ENCODE measurements around the gene BLOC1S3.

Gene BLOC1S3

DNA sequence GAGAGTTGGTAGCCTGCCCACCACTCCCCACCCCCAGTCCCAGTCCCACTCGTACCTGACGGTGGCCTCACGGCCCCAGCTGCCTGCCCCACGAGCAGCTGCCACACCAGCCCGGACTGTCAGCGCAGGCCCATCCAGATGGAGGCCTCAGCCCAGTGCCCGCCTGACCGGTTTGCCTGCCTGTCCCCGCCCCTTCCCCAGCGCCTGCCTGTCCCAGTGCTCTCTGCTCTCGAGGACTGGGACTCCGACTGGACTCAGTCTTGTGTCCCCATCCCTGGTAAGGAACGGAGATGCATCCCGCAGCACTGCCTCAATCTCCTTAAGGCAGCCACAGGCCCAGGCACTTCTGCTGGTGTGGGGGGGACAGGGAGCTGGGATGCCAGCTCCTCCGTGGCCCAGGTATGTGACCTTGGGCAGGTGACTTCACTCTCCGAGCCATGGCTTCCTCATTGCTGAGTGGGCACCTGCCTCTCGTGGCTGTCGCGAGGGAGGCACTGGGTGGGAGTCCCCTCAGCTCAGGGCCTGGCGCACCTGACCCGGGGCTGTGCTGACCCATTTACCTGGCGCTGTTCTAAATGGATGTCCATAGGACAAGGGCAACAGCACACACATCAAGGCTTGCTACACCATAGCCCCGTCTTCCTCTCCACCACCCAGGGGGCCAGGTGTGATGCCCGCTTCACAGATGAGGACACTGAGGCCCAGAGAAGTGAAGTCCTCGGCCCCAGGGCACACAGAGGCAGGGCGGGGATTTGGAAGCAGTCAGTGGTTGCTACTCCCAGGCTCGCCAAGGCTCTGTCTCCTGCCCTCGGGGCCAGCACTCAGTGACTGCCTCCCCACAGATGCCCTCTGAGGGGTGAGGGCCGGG is 17.5 kb upstream of the BLOC1S3 start, which contains the start of gene NKPD1:
Gene NKPD1, minus strand, starts transcription at position 113 of the 868 bp plus-strand sequence. CDS start 832 bp downstream, outside the sequence.
- DNase-seq (ENCODE audit: extremely low read depth in 1 of 2, low read depth in 1 of 2) = no peak

DNA sequence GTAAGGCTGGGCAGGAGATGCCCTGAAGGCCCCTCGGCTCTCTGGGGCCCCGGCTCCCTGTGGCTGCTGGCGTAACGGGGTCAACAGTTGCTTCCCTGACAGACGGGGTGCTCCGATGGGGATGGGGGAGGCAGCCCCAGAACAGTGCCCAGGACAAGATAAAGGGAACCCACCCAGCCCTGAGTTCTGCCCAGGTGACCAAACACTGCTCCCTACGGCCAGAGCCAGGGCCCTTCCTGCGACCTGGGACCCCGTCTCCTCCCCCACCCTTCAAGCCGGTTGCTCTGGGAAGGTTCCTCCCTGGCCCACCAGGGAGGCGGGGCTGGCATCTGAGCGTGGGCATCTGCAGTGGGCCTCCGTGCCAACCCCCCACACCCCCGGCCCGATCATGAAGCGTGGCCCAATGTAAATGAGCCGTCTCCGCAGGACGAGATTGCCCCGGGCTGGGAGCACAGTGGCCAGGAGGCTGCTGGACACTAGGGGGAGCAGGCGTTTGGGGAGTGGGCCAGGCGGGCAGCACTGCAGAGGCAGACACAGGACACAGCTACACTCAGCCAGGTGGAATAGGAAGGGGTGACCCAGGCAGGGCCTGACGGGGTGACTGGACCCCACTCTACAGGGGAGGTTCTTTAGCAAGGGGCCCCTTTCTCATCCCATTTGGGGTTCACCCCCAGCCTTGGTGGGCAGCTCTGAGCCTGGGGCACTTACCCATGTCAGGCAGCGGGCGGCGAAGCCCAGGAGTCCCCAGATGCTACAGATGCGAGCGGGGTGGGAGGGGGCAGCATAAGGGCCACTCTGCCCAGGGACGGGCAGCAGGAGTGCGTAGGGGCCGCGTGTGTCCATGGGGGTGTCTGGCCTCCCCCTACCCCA is 16.6 kb upstream of the BLOC1S3 start:
- DNase-seq (ENCODE audit: extremely low read depth in 1 of 2, low read depth in 1 of 2) = no peak

DNA sequence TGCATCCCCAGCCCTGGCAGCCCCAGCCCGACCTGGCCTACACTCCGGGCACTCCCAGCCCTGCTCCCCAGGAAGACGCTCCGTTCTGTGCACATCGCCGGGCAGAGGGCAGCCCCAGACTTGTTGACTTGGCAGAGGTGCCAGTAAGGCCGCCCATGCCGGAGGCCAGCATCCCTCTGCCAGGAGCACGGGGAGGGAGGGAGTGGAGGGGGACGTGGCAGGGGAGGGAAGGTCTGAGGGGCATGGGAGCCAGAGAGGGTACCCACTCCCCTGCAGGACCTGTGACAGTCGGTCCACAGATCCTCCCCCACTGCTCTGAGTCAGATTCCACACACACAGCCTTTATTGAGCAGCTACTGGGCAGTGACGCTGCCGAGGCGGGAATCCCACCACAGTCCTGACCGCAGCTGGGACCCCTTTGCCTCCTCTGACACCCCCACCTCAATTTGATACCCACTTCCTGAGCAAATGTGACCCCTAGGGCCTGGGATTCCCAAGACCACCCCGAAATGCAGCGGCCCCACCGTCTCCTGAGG is 15.9 kb upstream of the BLOC1S3 start:
- no peak for DNase-seq (ENCODE audit: extremely low read depth in 1 of 2, low read depth in 1 of 2)

DNA sequence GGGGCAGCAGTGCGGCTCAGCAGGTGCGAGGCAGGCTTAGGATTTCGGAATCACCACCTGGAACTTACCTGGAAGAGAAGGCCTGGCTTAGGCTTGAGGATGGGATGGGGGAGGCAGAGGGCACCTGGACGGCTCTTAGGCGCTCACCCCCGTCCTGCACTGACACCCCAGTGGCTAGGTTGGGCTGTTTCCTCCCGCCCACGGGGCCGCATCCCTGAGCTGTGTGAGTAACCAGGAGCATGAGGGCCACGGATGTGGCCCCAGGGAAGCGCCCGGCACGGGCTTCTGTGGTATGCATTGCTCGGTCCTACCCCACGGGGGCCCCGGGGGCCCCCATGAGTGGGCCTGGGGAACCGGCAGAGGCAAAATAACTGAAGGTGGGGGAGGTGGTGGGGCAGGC is 15.4 kb upstream of the BLOC1S3 start:
- no peak for DNase-seq (ENCODE audit: extremely low read depth in 1 of 2, low read depth in 1 of 2)

DNA sequence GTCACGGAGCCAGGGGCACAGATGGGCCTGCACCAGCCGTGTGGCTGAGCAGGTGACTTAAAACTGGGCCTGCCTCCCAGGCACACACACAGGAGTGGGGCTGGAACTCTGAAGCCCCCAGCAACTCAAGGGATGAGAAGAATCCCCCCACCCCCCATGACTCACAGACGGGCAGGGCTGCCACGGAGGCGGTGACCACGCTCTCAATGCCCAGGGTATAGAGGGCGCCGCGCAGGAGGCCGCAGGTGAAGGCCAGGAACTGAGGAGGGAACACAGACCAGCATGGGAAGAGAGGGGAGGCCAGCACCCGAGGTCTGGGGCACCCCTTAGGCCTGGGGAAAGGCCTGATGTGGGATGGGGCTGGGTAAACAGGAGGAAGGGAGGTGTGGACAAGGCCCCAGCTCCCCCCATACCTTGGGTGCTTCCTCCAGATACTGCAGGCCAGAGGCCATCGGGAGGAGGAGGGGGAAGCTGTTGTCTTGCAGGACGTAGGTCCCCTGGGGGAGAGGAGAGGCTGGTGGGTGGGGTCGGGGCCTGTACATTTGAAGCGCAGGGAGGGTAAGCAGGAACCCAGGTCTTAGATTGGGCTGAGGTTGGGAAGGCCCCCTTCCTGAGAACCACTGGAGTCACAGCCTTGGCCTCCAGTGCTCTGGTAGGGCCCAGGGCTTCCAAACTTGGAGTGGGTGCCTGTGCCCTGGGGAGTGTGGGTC is 14.7 kb upstream of the BLOC1S3 start:
- no peak for DNase-seq (ENCODE audit: extremely low read depth in 1 of 2, low read depth in 1 of 2)

DNA sequence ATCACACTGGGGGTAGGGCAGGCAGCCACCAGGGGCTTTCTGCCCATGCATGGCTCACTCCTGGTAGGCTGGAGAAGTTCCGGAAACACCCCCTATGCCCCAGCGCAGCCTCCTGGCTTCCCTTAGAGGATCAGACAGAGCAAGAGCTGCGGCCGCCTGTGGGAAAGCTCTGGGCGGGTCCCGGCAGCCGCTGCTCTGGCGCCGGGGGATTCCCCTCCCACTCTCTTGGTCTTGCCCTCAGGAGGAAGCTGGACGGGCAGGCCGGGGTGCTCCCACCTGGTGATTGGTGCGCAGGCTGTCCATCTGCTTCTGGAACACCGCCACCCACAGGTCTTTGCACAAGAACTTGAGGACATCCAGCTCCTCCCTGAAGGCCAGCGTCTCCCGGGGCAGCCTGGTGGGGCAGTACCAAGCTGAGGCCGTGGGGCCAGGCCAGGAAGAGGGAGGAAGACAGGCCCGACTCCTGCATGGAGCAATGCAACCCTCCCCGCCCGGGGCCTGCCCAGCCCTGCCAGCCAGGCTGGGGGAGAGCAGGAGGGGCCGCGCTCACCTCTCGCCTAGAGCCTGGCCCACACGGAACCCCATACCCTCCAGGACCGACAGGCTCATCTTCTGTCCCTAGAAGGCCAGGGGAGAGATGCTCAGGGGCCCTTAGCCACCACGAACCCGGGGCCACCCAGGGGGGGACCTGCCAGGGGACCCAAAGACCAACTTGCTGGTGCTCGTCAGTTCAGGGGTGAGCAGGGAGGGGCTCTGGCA is 13.8 kb upstream of the BLOC1S3 start:
- peak in 1 of 2 donors; percentile 11 for DNase-seq (ENCODE audit: extremely low read depth in 1 of 2, low read depth in 1 of 2)

DNA sequence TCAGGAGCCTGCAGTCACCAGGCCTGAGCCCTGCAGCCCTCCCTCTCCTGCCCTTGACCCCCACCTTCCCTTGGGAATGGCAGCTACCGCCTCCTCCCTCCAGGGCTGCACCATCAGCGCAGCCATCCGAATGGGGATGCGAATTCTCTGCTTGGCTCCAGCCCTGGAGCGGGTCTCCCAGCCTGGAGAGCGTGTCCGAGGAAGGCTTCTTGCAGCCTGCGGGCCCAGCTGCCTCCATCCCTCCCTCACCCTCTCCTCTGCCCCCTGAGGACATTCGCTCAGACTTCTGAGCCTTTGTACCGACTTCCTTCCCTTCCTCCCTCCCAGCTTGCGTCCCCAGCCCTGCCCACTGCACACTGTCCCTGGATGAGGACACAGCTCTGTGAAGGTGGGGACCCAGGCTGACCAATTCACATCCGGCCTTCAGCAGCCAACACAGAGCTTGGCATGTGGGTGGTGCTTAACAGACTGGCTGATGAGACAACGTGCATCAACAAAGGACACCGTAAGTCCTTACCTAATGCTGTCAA is 11.8 kb upstream of the BLOC1S3 start:
- DNase-seq (ENCODE audit: extremely low read depth in 1 of 2, low read depth in 1 of 2) = no peak

DNA sequence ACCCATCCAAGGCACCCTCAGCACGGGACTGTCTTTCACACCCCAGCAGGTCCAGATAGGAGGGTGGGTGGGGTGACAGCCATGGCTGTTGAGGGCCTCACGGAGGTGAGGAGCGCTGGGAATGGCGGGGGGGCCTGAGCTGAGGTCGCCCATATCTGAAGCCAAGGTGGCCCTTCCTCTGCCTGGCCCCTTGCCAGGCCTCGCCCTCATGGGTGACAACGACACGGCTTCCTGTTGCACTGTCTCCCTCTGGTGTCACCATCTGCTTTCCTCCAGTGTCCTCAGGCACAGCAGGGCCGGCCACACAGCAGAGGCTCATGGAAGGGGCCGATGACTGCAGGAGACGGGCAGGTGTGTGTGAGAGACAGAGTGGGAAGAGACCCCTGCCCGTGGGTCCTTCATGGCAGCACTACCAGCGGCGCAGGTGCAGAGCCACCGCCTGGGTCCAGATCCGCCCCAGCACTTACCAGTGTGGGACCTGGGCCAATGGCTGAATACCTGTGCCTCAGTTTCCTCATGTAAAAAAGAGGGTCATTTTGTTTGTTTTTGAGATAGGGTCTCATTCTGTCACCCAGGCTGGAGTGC is 9.7 kb upstream of the BLOC1S3 start:
- no peak for DNase-seq (ENCODE audit: extremely low read depth in 1 of 2, low read depth in 1 of 2)

DNA sequence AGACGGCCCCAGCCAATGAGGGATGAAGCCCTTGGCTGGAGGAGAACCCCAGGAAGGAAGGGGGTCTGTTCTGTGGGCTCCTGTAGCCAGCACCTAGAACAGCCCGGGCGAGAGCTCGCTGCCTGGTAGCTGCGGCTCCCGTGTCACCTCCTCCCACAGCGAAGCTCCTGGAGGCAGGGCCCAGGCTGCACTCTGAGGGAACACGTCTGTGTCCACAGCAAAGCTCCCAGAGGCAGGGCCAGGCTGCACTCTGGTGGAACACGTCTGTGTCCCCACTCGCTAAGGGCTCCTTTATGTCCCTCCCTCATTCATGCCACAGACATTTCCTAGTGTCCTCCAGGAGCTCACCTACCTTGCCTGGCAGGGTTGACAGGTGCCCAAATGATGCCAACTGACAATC is 9.0 kb upstream of the BLOC1S3 start:
- no peak for DNase-seq (ENCODE audit: extremely low read depth in 1 of 2, low read depth in 1 of 2)

DNA sequence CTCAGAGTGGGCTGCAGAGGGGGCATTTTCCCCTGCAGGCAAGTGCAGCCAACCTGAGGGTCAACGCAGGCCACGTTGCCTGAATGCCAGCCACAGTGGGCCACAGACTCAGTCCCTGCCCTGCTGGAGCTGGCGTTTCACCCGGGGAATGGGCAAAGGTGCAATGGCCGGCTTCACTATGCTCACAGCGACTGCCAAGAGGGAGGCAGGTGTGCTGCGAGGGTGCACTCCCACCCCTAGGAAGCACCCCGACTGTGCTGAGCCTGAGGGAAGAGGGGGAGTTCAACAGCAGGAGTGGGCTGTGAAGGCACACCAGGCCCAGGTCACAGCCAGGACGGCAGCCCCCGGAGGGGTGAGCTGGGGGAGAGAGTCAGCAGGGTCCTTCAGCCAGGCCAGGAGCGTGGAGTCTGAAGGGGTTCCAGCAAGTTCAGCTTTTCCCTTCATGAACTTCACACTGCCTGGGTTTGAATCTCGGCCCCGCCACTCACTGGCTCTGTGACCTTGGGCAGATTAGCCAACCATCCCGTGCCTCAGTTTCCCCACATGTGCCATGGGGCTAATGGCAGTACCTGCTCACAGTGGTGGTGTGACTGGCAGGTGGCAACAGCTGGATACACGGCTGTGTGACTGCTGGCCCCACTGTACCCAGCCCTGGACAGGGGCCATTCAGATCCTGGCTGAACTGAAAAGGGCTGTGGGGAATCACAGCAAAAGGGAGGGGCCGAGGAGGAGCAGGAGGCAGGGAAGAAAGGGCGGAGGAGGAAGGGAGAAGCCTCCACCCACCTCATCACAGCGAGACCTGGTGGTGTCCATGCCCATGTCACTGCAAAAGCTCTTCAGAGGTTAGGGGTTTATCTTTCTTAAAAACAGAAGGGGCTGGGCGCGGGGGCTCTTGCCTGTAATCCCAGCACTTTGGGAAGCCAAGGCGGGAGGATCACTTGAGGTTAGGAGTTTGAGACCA is 8.2 kb upstream of the BLOC1S3 start:
- no peak for DNase-seq (ENCODE audit: extremely low read depth in 1 of 2, low read depth in 1 of 2)

DNA sequence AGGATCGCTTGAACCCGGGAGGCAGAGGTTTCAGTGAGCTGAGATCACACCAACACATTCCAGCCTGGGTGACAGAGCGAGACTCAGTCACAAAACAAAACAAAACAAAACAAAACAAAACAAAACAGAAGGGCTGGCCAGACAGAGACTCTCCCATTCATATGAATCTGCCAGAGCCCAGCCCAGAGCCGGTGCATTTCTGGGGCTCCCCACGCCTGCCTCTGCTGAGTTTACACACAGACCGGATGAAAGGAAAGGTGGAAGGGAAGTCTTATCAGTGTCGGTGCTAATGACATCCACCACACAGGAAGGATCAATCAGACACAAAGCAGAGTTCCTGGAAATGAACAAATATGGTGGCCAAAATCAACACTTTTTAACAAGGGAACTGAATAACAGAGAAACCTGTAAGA is 7.4 kb upstream of the BLOC1S3 start:
- no peak for DNase-seq (ENCODE audit: extremely low read depth in 1 of 2, low read depth in 1 of 2)

DNA sequence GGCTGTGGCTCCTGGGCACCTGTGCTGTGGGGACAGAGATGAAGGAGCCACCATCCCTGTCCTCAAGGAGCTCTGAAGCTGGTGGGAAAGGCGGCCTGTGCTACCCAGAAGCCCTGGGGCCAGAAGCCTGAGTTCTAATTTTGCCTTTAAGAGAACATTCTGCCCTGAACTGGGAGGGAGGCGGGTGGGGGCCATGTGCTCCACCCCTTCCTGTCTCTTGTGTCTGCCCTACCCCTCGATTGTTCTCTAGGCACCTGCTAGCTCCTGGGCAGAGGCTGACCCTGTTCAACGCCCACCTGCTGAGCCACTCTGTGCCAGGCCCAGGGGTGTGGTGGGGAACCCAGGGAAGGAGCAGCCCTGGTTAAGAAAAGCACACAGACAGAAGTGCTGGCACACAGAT is 6.4 kb upstream of the BLOC1S3 start:
- DNase-seq (ENCODE audit: extremely low read depth in 1 of 2, low read depth in 1 of 2) = no peak

DNA sequence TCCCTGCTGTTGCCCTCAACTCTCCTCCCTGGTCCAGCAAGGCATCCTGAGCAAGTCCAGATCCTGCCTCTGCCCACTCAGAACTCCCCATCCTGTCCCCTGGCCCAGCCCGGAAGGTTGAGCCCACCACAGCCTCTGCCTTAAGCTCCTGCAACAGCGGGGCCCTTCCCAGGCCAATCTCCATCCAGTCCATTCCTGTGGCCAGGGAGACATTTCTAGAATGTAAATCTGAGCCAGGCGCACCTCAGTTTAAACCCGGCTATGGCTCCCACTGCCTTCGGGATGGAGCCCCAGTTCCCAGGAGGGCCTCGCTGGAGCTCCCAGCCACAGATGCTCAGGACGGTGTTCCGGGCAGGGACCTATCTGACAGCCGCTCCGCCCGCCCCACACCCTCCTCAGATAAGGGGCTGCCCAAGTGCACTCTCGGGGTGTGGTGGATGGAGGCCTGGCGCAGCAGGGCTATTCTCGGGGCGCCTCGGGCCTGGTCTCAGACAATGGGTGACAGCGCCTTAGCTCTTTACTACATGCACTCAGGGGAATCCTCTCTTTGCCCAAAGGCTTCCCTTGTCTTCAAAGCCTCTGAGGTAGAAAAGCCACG is 5.9 kb upstream of the BLOC1S3 start:
- DNase-seq (ENCODE audit: extremely low read depth in 1 of 2, low read depth in 1 of 2) = no peak

DNA sequence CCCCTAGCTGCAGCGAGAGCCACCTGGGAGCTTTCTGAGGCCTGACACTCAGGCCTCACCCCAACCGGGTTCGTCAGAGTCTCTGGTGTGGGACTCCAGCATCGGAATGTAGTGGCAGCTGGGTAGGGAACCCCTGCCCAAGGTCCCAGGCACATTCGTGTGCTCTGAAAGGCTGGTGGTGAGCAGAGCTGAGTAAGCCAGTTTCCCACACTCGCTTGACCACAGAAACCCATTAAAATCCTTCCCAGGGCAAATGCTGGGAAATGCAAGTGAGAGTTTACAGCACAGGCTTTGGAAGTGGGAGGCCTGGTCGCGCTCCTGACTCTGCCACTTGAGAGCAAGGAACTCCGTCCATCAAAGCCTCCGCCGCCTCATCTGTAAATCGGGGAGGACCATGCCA is 4.8 kb upstream of the BLOC1S3 start:
- no peak for DNase-seq (ENCODE audit: extremely low read depth in 1 of 2, low read depth in 1 of 2)

DNA sequence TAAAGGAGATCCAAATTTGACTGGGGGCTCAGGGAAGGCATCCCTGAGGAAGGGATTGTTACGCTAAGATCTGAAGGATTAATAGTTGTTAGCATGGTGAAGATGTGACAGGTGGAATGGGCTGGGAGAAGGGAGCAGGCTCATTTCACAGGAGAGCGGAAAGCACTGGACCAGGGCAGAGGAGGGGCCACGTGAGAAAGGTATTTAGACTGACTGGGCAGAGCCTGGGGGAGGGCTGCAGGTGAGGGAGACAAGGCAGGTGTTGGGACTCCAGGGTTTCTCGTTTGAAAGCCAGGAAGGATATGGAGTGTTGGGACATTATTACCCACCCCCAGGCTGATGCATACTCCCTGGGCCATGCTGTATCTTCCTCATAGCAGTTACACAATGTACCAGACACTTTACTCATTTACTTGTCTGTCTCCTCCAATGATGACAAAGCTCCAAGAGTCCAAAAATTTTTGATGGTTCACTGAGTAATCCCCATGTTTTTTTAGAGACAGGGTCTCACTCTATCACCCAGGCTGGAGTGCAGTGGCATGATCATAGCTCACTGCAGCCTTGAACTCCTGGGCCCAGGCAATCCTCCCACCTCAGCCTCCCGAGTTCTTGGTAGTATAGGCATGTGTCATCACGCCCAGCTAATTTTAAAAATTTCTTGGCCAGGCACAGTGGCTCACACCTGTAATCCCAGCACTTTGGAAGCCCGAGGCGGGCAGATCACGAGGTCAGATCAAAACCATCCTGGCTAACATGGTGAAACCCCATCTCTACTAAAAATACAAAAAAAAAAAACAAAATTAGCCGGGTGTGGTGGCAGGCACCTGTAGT is 2.9 kb upstream of the BLOC1S3 start:
- DNase-seq (ENCODE audit: extremely low read depth in 1 of 2, low read depth in 1 of 2) = no peak

DNA sequence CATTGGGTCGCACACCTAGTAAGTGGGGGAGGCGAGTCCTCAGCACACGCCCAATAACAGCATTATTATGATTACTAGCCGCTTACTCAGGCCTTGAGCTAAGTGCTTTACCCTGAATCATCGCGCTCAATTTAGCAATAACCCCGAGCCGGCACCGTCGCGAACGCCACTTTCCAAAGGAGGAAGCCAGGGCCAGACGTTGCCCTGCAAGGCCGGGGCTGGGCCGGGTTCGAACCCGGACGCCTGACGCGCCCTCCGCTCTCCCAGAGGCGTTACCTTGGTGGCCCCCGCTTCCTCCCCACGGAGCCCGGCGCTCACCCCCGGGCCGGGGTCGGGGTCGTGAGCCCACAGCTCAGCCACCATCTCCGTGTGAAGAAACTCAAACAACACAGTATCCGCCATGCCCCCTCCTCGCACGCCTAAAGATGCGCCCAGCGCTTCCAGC is 745 bp upstream of the BLOC1S3 start, which contains the start of gene TRAPPC6A:
Gene TRAPPC6A, minus strand, starts transcription at position 421 of the 445 bp plus-strand sequence. Its CDS starts 19 bp downstream, at position 402.
- DNase-seq (ENCODE audit: extremely low read depth in 1 of 2, low read depth in 1 of 2) = no peak
